Esophagus squamous epithelium (tissue), 4 donors: ENCODE data around the gene FAM72A.
"Not testable (repeated sequence)": the region's sequence is repeated elsewhere in the genome, so short reads cannot be mapped to it uniquely, and the experiment has no call there.

Experiments used
- POLR2A ChIP-seq, 4 donors: fragments of 450-650 bp; IDR thresholded peaks; one replicate each; pipeline ENCODE4 v1.6.1; 2017; ENCODE audit warnings: antibody characterized with exemption in 4 of 4, mild to moderate bottlenecking in 4 of 4, moderate library complexity in 3 of 4
- TF ChIP-seq, protein P1 (sequence below), 6 experiments: fragments of 450-650 bp in 4 of 6; fragments of 200-600 bp in 2 of 6; sonication (generic) in 2 of 6; IDR thresholded peaks; one replicate each; pipeline ENCODE4 v1.5.1; 2016 to 2019; ENCODE audit warnings: antibody characterized with exemption in 6 of 6, mild to moderate bottlenecking in 4 of 6, moderate library complexity in 4 of 6

DNA sequence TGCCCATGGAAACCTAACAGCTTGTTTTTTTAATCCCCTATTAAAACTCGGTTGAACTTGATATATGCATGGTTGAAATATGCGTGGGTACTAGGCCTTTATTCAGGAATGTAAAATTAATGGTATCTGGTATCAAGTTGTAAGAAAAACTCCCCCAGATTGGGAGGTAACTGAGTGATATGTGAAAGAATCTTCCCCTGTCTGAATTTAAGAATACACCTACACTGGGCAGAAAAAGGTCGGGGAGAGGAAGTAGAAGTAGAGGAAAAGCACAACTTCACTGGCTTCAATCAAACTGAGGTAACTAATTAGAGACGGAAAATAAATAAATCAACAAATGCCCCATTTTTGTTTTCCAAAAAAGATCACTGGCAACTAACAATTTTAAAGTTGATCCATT lies 15.8 kb downstream of the FAM72A start:
- TF ChIP-seq, protein P1, sequence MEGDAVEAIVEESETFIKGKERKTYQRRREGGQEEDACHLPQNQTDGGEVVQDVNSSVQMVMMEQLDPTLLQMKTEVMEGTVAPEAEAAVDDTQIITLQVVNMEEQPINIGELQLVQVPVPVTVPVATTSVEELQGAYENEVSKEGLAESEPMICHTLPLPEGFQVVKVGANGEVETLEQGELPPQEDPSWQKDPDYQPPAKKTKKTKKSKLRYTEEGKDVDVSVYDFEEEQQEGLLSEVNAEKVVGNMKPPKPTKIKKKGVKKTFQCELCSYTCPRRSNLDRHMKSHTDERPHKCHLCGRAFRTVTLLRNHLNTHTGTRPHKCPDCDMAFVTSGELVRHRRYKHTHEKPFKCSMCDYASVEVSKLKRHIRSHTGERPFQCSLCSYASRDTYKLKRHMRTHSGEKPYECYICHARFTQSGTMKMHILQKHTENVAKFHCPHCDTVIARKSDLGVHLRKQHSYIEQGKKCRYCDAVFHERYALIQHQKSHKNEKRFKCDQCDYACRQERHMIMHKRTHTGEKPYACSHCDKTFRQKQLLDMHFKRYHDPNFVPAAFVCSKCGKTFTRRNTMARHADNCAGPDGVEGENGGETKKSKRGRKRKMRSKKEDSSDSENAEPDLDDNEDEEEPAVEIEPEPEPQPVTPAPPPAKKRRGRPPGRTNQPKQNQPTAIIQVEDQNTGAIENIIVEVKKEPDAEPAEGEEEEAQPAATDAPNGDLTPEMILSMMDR (IDR thresholded peaks at IDR 0.05): not testable (repeated sequence)
- TF ChIP-seq POLR2A (IDR thresholded peaks at IDR 0.05): not testable (repeated sequence)
